ENCODE measurements around the gene DCAF7.

GRCh38 chr17:63534816-63535455 is 15.3 kb upstream of the DCAF7 start:
- TF ChIP-seq CTCF (IDR thresholded peaks at IDR 0.05): no peak
- TF ChIP-seq POLR2A (IDR thresholded peaks at IDR 0.05): no peak
